HG03060 (cell line): Measurements from ENCODE around the gene TPRN.

ENCODE experiments used
- ATAC-seq: cut with Tn5 transposase; IDR thresholded peaks from one replicate; pipeline ENCODE4 v1.9.1; 2021; ENCODE audit warnings: low read depth, moderate number of reproducible peaks; ENCODE audit not compliant: unreplicated experiment

Gene TPRN

DNA sequence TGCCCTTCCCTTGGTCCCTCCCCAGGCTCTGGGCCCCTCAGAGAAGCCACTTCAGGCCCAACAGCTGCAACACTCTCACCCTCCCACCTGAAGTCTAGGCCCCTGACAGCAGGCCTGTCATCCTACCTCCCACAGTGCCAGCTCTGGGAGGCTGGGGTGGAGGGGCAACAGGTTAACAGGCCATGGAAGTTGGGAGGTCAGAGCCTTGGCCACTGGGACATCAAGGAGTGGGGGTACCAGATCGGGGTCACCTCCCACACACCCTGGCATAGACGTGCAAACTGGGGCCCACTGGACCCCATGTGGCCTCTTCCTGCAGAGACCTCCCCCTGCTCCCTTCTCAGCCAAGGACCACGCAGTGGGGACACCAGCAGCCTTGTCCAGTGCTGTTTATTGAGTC is 9.3 kb downstream of the TPRN start:
- no peak for ATAC-seq

DNA sequence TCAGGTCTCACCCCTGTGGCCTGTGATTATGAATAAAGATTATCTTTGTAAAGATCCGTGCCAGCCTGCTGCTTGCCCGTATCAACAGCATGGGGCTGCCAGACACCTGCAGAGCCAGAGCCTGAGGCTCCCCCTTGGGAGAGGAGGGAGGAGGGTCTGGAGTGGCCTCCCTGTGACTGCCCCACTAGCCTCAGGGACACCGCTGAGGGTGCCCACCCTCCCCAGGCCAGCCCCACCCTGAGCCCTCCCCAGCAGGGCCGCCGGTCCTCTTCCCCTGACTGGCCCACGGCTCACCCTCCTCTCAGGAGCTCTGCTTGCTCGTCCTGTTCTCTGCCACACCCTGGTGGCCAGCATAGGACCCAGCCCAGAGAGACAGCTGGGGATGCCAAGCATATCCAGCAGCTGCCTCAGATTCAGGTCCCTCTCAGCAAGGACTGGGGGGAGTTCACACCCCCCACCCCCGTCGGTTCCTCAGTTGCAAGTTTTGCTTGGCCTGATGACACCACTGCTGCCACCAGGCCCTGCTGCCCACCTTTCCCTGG is 10.2 kb downstream of the TPRN start:
- ATAC-seq, result no peak

DNA sequence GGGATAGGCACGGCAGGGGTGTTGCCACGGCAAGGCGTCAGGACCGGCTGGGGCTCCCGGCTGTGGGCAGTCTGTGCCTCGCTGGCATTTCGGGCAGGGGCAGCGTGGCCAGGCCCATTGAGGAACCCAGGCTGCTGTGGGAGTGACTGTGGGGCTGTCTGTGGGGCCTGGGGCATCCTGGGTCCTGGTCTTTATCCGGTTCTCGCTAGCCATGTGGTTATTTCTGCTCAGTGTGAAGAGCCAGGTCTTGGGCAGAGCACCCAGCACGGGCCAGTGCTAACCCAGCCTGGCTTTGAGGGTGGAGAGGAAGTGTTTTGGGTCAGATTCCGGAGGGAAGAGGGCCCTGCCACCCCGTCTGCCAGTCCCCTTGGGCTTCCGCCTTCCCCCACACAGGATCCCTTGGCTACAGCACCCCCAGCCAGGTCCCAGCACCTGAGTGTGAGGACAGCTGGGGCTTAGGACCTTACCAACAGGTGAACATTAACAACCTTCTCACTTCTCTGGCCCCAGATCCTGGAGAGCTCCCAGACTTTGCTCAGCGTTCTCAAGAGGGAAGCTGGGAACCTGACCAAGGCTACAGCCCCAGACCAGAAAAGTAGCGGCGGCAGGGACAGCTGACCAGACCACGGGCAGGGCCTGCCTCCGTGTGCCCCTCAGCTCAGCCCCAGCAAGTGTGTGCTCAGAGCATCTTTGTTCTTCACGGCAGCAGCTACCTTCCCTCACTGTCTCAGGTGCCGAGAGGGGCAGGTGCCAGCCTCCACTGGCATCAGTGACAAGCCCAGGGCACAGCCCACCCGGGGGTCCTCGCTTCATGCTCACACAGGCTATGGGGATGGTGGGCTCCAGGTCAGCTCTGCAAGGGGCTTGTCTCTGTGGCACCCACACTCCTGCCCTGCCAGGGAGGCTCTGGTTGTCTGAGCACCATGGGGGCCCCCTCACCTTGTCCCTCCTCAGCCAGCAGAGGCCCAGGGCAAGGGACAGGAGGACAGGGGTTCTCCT is 10.9 kb downstream of the TPRN start:
- no peak for ATAC-seq

DNA sequence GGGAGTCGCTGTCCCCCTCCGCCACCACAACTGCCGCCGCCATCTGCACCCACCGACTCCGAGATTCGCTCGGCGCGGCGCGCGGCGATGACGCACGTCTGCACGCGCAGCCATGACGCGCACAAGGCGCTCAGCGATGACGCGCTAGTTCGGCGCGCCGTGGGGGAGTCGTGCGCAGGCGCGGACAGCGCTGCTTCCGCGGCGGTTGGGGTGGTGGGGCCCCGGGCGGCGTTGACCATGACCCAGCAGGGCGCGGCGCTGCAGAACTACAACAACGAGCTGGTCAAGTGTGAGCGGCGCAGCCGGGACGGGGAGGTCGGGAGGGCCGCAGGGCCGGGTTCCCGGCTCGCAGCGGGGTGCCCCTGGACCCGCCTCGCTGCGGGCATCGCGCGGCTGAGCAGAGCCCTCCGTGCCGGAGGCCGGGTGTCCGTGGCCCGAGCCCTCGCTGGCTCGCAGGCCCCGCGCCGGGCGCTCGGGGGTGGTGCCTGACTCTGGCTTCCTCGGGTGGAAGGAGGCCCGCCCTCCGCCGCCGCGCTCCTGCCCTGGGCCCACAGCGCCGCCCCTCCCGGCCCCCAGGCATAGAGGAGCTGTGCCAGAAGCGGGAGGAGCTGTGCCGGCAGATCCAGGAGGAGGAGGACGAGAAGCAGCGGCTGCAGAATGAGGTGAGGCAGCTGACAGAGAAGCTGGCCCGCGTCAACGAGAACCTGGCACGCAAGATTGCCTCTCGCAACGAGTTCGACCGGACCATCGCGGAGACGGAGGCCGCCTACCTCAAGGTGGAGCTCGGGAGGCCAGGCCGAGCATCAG is 11.8 kb downstream of the TPRN start, which contains the start of the genes ANAPC2 and SSNA1:
ANAPC2 (minus strand) TSS at position 71 of the 807 bp plus-strand sequence; CDS start at position 43, 28 bp downstream.
SSNA1 (plus strand) TSS at position 187 of the 807 bp plus-strand sequence; CDS start at position 238, 51 bp downstream.
- ATAC-seq, result peak; percentile 56

DNA sequence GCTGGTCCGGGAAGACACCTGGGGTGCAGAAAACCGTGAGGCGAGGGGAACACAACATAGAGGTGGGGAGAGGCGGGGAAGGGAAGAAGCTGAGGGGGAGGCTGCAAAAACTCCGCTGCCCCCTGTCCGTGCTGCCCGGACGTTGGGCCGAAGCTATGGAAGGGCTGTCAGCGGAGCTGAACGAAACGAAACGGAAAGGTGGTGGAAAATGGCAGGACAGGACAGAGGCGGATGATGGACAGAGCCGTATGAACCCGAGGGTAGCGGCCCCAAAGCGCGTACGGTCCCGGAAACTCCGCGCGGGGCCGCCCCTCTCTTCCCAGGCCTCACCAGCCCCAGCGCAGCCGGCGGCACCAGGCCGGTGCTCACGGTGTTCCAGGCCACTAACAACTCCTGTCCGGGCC is 12.5 kb downstream of the TPRN start:
- ATAC-seq, result no peak

DNA sequence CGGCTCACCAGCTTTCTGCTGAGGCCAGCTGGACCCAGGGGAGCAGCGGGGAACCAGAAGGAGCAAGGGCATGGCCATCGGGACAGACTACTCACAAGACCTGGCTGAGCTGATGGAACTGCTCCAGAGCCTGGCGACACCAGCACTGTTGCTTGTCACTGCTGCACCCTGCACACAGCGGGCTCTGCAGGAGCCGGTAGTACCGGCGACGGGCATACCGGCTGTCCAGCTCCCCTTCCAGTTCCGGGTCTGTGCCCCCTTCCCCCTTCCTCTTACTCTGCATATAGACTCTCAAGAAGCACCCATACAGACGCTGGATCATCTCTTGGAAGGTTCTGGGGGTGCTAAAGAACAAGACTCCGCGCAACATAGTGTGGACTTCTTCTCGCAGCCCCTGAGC is 13.2 kb downstream of the TPRN start:
- ATAC-seq, result no peak

DNA sequence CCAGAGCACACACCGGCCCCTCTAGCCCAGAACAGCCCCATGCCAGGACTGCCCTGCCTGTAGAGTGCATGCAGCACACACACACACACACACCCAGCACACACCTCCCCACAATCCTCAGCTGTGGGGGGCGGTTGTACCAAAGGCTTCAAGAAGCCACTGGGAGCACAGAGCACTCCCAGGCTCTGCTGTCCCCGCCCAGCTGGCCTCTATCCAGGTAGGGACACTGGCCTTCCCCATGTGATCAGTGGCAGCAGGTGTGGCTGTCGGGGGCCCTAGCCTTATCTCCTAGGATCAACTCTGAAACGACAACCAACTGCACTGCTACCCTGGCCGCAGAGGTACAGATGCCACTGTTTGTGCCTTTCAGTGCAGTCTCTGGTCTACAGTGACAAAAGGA is 14.2 kb downstream of the TPRN start:
- no peak for ATAC-seq

DNA sequence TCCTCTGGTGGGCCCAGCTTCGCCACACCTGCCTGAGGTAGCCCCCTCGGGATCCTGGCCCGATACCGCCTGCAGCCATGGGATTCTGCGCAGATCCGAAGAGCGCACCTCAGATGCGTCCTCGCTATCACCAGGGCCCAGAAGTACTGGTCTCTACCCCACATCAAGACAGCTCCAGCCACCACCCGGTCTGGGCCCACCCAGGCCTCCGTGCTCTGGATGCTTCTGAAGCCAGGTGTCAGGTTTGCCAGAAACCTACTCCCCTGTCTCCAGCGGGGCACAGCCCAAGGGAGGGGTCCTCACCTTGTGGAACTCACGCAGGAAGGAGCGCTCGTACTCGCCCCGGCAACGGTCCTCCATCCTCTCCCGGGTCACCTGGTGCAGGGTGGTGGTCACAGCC is 14.6 kb downstream of the TPRN start:
- ATAC-seq, result no peak

DNA sequence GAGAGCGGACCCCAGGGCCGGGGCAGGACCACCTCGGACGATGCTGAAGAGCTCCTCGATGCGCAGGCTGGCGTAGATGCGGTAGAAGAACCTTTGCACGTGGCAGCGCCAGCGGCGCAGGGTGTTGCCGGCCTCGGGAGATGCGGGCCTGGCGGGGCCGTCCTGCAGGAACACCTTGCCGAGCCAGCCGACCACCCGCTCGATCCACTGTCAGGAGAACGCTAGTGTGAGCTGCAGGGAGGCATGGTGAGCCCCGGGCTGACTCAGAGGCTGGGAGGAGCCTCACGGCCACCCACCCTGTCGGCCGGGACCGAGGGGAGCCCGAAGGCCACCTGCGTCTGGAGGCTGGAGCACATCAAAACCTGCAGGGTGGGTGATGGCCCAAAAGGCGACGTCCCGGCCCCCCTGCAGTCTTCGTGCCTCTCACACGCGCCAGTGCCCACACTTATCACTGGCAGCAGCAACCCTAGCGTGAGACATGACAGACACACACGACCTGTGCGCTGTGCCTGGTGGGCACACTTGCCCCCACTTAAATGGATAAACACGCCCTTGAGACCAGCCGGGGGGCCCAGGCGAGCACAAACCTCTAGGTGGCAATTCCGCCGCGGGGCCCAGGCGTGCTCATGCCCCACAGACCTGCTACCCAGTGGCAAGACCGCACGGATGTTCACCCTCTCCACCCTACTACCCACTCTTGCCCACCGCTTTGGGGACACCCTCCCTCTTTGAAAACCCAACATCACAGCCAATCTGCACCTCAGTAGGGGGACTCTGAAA is 15.5 kb downstream of the TPRN start:
- ATAC-seq, result no peak

DNA sequence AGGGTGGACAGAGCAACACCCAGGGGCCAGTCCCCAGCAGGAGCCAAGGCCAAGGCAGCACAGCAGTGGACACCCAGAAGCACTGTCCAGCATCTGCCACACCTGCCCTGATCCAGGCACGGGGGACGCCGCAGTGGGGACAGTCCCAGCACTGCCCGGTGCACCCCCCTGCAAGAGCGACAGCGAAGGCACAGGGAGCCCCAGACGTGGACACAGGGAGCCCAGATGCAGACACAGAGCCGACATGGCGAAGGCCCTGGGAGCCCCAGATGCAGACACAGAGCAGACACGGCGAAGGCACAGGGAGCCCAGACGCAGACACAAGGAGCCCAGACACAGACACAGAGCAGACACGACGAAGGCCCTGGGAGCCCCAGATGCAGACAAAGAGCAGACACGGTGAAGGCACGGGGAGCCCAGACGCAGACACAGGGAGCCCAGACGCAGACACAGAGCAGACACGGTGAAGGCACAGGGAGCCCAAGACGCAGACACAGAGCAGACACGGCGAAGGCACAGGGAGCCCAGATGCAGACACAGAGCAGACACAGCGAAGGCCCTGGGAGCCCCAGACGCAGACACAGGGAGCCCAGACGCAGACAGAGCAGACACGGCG is 16.5 kb downstream of the TPRN start:
- no peak for ATAC-seq

DNA sequence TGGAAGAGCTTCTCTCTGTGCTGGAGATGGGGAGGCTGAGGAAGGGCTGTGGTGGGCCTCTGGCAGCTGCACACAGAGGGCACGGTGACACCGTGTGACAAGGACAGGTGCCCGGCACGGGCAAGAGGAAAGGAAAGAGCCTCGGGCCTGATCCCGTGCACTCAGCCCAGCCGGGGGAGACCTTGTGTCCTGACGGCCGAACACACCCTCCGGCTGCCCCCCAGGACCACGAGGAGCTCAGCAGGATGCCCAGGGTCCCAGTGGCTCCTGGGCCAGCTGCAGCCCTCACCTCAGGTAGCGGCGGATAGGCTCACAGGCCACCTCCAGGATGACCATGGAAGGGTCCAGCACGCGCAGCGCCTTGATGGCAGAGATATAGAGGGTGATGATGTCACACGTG is 17.7 kb downstream of the TPRN start:
- no peak for ATAC-seq

DNA sequence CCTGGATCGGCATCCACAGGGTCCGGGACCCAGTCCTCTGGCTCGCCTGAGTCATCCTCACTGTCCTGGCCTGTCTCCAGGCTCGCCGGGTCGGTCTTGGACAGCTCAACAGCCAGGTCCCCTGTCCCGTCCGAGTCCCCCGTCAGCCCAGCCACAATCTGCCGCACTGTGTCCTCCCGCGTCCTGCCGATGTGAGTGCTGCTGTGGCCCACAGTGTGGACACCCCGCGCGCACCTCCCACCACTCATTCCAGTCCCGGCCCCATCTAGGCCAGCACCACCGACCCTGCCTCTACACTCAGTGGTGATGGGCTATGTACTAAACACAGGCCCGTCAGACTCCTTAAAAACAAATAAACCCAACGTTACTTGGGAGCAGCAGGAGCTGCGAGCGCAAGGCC is 18.9 kb downstream of the TPRN start:
- no peak for ATAC-seq

DNA sequence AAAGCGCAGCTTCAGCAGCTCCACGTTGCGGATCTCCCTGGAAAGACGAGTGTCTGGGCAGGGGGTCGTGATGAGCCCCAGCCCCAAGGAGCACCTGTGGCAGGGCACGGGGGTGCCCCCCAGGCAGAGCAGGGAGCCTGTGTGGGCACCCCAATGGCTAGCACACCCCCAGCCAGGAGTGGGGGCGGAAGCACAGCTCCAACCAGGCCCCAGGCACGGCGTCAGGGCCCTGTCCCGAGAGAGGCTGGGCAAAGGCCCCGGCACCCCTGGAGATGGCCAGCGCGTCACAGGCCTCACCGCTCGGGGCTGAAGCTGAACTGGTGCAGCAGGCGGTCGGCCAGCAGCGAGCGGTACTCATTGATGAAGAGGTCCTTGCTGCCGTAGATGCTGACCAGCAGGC is 20.1 kb downstream of the TPRN start:
- no peak for ATAC-seq

DNA sequence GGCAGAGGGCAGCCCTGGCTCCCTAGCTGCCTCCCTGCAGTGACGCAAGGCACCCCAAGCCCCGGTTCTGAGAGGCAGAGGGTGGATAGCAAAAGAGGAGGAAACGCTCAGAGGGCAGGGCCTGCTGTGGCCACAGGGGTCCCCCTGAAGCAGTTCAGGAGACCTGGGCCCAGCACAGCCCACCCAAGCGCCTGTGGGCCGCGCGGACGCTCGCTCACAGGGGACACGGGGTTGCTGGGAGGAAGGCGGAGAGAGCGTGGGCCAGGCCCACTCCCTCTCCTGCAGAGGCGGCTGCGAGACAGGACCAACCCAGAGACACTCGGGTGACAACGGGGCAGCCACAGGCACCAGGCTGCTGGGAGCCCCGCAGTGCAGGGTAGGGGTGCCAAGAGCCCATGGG is 20.8 kb downstream of the TPRN start:
- no peak for ATAC-seq

DNA sequence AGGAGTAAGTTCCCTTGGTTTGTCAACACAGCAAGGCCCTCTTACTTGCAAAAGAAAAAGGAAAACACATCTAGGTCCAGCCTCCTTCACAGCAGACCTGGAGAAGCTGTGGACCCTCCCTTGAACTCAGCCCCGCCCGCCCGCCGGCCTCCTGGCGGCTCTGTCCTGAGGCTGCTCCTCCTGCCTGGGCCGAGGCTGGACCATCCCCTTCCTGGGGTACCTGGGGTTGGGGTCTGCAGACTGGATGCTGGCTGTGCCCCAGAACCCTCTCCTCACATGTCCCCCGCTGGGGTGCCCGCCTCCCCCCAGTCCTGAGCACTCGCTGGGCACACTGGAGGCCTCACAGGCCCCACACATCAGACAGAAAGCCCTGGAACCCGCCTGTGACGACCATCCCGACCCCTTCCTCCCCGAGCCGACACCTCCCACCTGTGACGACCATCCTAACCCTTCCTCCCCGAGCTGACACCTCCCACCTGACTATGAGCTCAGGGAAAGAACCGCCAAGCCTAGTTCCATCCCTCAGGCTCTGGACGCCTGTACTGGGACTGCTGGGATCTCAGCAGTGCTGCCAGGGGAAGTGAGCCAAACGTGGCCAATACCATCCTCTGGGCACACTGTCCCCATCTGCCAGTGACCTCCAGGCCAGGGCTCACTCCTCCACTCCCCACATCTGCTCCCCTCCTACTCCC is 21.5 kb downstream of the TPRN start:
- no peak for ATAC-seq

DNA sequence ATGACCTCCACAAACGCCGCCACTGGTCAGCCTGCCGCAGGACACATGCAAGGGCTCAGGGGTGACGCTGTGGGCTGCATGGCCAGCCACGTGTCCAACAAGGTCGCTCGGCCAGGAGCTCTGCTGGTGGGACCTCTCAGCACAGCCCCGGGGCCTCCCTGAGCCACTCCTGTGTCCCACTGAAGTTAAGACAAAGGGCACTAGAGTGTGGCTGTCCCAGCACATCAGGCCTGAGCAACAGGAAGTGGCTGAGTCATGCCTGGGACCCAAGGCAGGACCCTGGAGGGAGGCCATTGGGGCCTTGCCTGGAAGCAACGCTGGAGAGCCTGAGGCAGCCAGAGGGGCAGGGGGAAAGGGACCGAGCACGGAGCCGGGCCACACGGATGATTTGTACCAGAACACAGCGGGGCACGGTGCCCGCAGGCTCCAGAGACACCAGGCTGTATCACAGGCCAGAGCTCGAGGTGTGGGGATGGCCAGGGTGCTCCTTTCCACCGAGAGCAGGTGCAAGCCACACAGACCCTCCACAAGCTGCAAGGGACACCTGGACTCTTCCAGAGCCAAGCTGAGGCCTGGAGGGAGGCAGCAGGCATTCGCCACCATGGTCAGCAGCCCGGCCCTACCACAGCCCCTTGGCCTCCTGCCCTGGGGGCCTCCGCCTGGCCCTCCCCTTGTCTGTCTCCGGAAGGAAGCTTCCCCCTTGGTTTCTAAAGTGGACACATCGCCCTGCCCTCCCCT is 22.2 kb downstream of the TPRN start:
- ATAC-seq, result no peak

DNA sequence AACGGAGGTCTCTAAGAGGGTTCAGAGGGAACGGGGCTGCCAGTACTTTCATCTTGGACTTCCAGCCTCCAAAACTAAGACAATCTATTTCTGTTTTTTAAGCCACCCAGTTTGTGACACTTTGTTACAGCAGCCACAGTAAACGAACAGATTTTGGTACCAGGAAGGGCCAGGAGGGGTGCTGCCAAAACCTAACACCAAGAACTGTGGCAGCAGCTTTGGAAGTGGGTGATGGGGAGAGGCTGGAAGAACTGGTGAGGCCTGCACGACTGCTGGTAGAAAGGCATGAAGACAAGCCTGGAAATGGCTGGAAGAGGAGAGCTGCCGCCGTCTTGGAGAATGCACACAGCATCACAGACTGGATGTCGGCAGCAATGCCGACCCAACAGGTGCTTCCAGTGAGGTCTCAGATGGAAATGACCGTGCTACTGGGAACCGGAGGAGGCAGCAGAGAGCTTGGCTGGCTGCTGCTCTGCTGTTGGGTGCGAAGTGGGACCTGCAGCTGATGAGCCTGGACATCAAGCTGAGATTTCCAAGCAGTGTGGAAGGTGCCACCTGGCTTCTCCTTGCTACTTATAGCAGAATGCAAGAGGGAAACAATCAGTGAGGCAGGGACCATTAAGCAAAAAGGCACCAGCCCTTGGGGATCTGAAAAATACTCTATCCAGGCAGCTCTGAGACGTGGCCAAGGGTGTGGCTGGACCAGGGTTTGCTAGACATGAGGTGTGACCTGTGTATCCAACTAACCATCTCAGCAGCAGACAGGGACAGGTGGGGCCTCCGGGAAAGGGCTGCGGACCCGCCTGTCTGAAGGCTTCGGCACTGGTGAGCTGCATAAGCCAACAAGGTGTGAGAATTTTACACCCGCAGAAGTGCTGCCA is 24.0 kb downstream of the TPRN start:
- ATAC-seq, result no peak
